SK-N-SH (cell line): Measurements from ENCODE around the gene DOK4.

Experiments used
- CTCF ChIP-seq: fragments of 200-600 bp; sonication (generic); IDR thresholded peaks from 2 replicates; pipeline ENCODE4 v1.6.1; 2017; ENCODE audit warnings: antibody characterized with exemption, mild to moderate bottlenecking, moderate library complexity
- POLR2AphosphoS5 ChIP-seq: IDR thresholded peaks from 2 replicates; pipeline ENCODE4 v1.6.1; 2012; ENCODE audit warnings: low read depth, low read length

- TF ChIP-seq CTCF (no peak), POLR2AphosphoS5 (no peak)
Measured at GRCh38 chr16:57534337-57534880, 48.1 kb upstream of the DOK4 start.
